Measurements from ENCODE around the gene MAP7. TPM values are rescaled to one million over a fixed set of nuclear protein-coding genes. Genes with fewer than 3 reads are reported as not detected.

MAP7 gene
- 0.76 and 1.3 TPM in 2 replicates for total RNA-seq

DNA sequence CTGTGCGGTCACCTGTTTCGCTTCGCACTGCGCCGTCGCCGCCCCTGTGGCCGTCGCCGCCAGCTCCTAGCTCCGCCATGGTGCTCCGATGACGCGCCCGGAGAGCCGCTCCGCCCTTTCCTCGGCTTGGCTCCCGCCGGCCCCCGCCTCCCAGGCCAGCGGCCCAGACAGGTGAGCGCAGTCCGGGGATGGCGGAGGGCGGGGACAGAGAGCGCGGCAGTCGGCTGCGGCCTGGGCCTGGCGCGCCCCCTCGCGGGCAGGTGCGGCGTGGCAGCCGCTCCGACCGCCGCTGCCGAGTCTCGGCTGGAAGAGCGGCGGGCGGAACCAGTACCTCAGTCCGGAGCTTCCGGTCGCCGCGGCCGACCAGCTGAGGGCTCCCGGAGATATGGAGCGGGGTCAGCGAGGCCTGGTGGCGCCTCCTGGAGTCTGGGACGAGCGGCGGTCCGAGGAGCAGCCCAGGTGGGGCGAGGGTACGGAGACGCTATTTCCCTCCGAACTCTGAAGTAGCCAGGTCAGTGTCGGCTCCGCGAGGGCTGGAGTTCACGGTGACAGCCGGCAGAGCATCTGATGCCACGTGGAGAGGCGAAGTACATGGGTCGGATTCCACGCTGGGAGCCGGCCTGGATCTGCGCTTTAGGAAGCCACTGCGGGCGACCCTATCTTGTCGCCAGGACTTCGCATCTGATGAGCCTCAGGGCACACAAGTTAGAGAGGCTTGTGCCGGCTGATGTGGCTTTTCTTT is at the start of gene MAP7:
Gene MAP7, minus strand, starts transcription at position 93 of the 742 bp plus-strand sequence. Its CDS starts 14 bp downstream, at position 79.

Other genes starting within 250 kb of the MAP7 start
- gene MAP3K5, start 242.1 kb upstream of the MAP7 start, total RNA-seq = 21.6 and 30.8 TPM in 2 replicates